WTC11 (cell line): ENCODE results near the gene OMG. TPM values are rescaled to one million over a fixed set of nuclear protein-coding genes. Genes with fewer than 3 reads are reported as not detected.

Source experiments
- ATAC-seq: fragments of 200-7000 bp; cut with Tn5 transposase; 2 replicates; pipeline ENCODE4 v1.10.0; 2021; ENCODE audit warnings: mild to moderate bottlenecking, moderate library complexity
- CTCF ChIA-PET: fragments of 300-600 bp; sonication (Branson Sonifier 250); formaldehyde crosslinking; loops from one replicate; lab custom pipeline; 2021; ENCODE audit warnings: antibody characterized with exemption; lab: Charles Lee
- POLR2A ChIA-PET: fragments of 350-600 bp; sonication (Branson Sonifier 250); formaldehyde crosslinking; loops from one replicate; lab custom pipeline; 2021; ENCODE audit warnings: antibody characterized with exemption; lab: Charles Lee
- DNase-seq: peaks from one replicate; pipeline ENCODE4 v3.0.0; 2021; ENCODE audit warnings: low spot score
- H3K27ac Mint-ChIP-seq: 2 replicates; pipeline ENCODE4 v1.8.0; 2021; ENCODE audit warnings: mixed read lengths
- H3K27me3 Mint-ChIP-seq: 2 replicates; pipeline ENCODE4 v1.8.0; 2021; ENCODE audit warnings: low read depth, mild to moderate bottlenecking, moderate library complexity, mixed read lengths
- H3K36me3 Mint-ChIP-seq: 2 replicates; pipeline ENCODE4 v1.8.0; 2021; ENCODE audit warnings: mixed read lengths
- H3K4me1 Mint-ChIP-seq: 2 replicates; pipeline ENCODE4 v1.8.0; 2022; ENCODE audit warnings: mixed read lengths
- H3K4me3 Mint-ChIP-seq: 2 replicates; pipeline ENCODE4 v1.8.0; 2021; ENCODE audit warnings: mild to moderate bottlenecking, moderate library complexity, mixed read lengths
- H3K9me3 Mint-ChIP-seq: 2 replicates; pipeline ENCODE4 v1.8.0; 2021; ENCODE audit warnings: mixed read lengths
- EMX1 ChIP-seq: fragments of 250-450 bp; sonication (Bioruptor Pico); IDR thresholded peaks from 2 replicates; pipeline ENCODE4 v1.8.0; 2021; ENCODE audit warnings: mild to moderate bottlenecking
- GABPB1 ChIP-seq: sonication (generic); formaldehyde crosslinking; IDR thresholded peaks from 2 replicates; pipeline ENCODE4 v1.8.1; 2023; ENCODE audit warnings: mild to moderate bottlenecking, missing genetic modification reagents
- NFATC4 ChIP-seq: fragments of 250-450 bp; sonication (Bioruptor Pico); IDR thresholded peaks from 2 replicates; pipeline ENCODE4 v1.9.0; 2021; ENCODE audit warnings: mild to moderate bottlenecking
- SMAD3 ChIP-seq: sonication (generic); formaldehyde crosslinking; IDR thresholded peaks from 2 replicates; pipeline ENCODE4 v1.8.0; 2022; ENCODE audit warnings: missing genetic modification reagents, mild to moderate bottlenecking, borderline replicate concordance
- SMAD4 ChIP-seq: sonication (generic); formaldehyde crosslinking; IDR thresholded peaks from 2 replicates; pipeline ENCODE4 v1.8.0; 2022; ENCODE audit warnings: mild to moderate bottlenecking, missing genetic modification reagents
- SOX15 ChIP-seq: fragments of 250-450 bp; sonication (Bioruptor Pico); IDR thresholded peaks from 2 replicates; pipeline ENCODE4 v1.9.0; 2021; ENCODE audit warnings: mild to moderate bottlenecking
- TP53 ChIP-seq: sonication (generic); formaldehyde crosslinking; IDR thresholded peaks from 2 replicates; pipeline ENCODE4 v1.8.1; 2023; ENCODE audit warnings: mild to moderate bottlenecking, missing genetic modification reagents
- ZNF219 ChIP-seq: sonication (generic); formaldehyde crosslinking; IDR thresholded peaks from 2 replicates; pipeline ENCODE4 v1.8.0; 2023; ENCODE audit warnings: missing genetic modification reagents, mild to moderate bottlenecking, borderline replicate concordance
- ZNF416 ChIP-seq: fragments of 250-450 bp; sonication (Bioruptor Pico); IDR thresholded peaks from 2 replicates; pipeline ENCODE4 v1.9.0; 2021; ENCODE audit warnings: mild to moderate bottlenecking, inconsistent platforms
- total RNA-seq: library from RNA; stranded (reverse); gene quantifications from 3 replicates; pipeline ENCODE4 v1.2.3, GENCODE V29; 2021
- TF ChIP-seq, protein P1 (sequence below): sonication (generic); formaldehyde crosslinking; IDR thresholded peaks from 2 replicates; pipeline ENCODE4 v1.8.1; 2022; ENCODE audit warnings: low read depth, mild to moderate bottlenecking, moderate library complexity, missing genetic modification reagents, borderline replicate concordance
- TF ChIP-seq, protein P2 (sequence below): fragments of 250-450 bp; sonication (Bioruptor Pico); conservative IDR thresholded peaks from 2 replicates; pipeline ENCODE4 v1.9.0; 2021; ENCODE audit warnings: mild to moderate bottlenecking
- TF ChIP-seq, protein P3 (sequence below): fragments of 250-450 bp; sonication (Bioruptor Pico); IDR thresholded peaks from 2 replicates; pipeline ENCODE4 v2.1.2; 2022; ENCODE audit warnings: mild to moderate bottlenecking, moderate library complexity
- TF ChIP-seq, protein P4 (sequence below): sonication (generic); formaldehyde crosslinking; IDR thresholded peaks from 2 replicates; pipeline ENCODE4 v1.8.1; 2022; ENCODE audit warnings: missing genetic modification reagents, borderline replicate concordance
- TF ChIP-seq, protein P5 (sequence below): sonication (generic); formaldehyde crosslinking; IDR thresholded peaks from 2 replicates; pipeline ENCODE4 v1.8.0; 2022; ENCODE audit warnings: mild to moderate bottlenecking, missing genetic modification reagents
- TF ChIP-seq, protein P6 (sequence below): sonication (generic); formaldehyde crosslinking; IDR thresholded peaks from 2 replicates; pipeline ENCODE4 v1.8.0; 2023; ENCODE audit warnings: missing genetic modification reagents, mild to moderate bottlenecking, borderline replicate concordance
- TF ChIP-seq, protein P7 (sequence below): fragments of 250-450 bp; sonication (Bioruptor Pico); IDR thresholded peaks from 2 replicates; pipeline ENCODE4 v1.9.0; 2021; ENCODE audit warnings: mild to moderate bottlenecking
- TF ChIP-seq, protein P8 (sequence below): sonication (generic); formaldehyde crosslinking; IDR thresholded peaks from 2 replicates; pipeline ENCODE4 v1.8.0; 2022; ENCODE audit warnings: mild to moderate bottlenecking, missing genetic modification reagents

Gene OMG
- total RNA-seq, 1 experiment from 2014 or later, result not detected

DNA sequence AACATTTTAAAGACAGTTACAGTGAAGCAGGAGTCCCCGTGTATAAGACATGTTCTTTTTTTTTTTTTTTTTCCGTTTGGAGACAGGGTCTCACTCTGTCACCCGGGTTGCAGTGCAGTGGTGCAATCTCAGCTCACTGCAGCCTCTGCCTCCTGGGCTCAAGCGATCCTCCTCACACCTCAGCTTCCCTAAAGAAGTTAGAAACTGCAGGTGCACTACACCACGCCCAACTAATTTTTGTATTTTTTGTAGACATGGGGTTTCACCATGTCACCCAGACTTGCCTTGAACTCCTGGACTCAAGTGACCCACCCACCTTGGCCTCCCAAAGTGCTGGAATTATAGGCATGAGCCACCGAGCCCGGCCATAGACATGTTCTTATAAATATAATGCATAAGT, 13.8 kb upstream of the OMG start:
- Mint-ChIP-seq H3K4me1 (peaks cover 8% of the 10 kb centered on the region), H3K27ac (no peak overlapping the region), H3K27me3 (no peaks in the 10 kb centered on the region), H3K9me3 (no peaks in the 10 kb centered on the region)
- DNase-seq, result no peak
- ATAC-seq, result no peak
- POLR2A ChIA-PET, result no interaction called here
- TF ChIP-seq, protein P1, sequence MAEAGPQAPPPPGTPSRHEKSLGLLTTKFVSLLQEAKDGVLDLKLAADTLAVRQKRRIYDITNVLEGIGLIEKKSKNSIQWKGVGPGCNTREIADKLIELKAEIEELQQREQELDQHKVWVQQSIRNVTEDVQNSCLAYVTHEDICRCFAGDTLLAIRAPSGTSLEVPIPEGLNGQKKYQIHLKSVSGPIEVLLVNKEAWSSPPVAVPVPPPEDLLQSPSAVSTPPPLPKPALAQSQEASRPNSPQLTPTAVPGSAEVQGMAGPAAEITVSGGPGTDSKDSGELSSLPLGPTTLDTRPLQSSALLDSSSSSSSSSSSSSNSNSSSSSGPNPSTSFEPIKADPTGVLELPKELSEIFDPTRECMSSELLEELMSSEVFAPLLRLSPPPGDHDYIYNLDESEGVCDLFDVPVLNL (CRISPR knock-in tag), result no peak
- TF ChIP-seq EMX1 (CRISPR knock-in tag) (no peak), SMAD3 (CRISPR knock-in tag) (no peak)
- TF ChIP-seq, protein P2, sequence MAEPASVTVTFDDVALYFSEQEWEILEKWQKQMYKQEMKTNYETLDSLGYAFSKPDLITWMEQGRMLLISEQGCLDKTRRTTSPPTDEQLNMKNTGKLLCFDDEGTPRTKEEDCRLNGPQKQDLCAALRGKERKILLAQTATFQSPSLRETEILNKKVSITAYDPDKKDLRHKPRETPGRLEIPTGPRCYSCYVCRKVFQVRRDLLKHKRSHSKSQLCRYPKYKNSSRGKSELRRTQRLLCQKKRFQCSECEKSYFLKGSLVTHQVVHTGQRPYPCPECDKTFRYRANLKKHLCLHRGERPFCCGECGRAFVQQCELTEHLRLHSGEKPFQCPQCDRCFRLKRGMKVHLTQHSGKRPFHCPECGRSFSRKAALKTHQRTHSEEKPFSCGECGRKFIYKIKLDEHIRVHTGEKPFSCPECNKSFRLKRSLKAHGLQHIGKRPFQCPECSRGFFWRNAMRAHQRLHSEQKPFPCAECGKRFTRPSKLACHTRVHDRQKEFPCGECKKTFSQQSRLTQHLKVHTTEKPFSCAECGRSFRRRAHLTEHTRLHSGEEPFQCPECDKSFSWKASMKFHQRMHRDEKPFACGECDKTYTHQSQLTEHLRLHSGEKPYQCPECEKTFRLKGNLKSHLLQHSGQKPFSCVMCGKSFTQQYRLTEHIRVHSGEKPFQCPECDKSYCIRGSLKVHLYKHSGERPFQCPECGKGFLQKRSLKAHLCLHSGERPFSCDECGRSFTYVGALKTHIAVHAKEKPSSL (CRISPR knock-in tag), result no peak
- TF ChIP-seq, protein P3, sequence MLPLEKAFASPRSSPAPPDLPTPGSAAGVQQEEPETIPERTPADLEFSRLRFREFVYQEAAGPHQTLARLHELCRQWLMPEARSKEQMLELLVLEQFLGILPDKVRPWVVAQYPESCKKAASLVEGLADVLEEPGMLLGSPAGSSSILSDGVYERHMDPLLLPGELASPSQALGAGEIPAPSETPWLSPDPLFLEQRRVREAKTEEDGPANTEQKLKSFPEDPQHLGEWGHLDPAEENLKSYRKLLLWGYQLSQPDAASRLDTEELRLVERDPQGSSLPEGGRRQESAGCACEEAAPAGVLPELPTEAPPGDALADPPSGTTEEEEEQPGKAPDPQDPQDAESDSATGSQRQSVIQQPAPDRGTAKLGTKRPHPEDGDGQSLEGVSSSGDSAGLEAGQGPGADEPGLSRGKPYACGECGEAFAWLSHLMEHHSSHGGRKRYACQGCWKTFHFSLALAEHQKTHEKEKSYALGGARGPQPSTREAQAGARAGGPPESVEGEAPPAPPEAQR (CRISPR knock-in tag), result no peak
- TF ChIP-seq, protein P4, sequence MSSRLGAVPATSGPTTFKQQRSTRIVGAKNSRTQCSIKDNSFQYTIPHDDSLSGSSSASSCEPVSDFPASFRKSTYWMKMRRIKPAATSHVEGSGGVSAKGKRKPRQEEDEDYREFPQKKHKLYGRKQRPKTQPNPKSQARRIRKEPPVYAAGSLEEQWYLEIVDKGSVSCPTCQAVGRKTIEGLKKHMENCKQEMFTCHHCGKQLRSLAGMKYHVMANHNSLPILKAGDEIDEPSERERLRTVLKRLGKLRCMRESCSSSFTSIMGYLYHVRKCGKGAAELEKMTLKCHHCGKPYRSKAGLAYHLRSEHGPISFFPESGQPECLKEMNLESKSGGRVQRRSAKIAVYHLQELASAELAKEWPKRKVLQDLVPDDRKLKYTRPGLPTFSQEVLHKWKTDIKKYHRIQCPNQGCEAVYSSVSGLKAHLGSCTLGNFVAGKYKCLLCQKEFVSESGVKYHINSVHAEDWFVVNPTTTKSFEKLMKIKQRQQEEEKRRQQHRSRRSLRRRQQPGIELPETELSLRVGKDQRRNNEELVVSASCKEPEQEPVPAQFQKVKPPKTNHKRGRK, result no peak
- TF ChIP-seq, all 79 proteins: peak for 0
- no peak overlapping the region for H3K4me3 Mint-ChIP-seq
- H3K36me3 Mint-ChIP-seq, result no peaks in the 10 kb centered on the region
- CTCF ChIA-PET, result no interaction called here

DNA sequence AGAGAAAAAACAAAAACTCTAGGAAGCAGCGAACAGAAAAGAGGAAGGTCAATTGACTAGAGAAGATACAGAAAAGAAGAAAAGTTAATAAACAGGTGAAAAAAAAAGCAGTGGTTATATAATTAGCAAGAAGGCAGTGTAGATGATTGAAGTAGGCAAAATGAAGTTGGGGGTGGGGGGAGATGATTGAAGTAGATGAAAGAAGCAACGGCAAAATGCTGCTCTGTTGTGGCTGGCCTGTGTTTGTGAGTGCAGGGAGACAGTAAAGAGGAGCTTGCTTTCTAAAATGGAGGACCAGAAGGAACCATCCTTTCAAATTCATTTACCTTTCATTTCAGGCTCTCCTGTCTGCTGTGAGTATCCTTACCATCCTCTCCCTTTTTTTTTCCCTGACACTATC, 13.2 kb upstream of the OMG start:
- no peaks in the 10 kb centered on the region for H3K36me3 Mint-ChIP-seq
- no peaks in the 10 kb centered on the region for H3K27me3 Mint-ChIP-seq
- DNase-seq, result no peak
- ChIA-PET CTCF (no interaction called here), POLR2A (no interaction called here)
- H3K27ac Mint-ChIP-seq, result peak overlapping the region; percentile 18; the same call in 1 of the 2 replicates
- H3K4me1 Mint-ChIP-seq, result peaks cover 8% of the 10 kb centered on the region
- no peaks in the 10 kb centered on the region for H3K9me3 Mint-ChIP-seq
- ATAC-seq, result no peak
- H3K4me3 Mint-ChIP-seq, result no peak overlapping the region
- TF ChIP-seq NFATC4 (CRISPR knock-in tag), result no peak

DNA sequence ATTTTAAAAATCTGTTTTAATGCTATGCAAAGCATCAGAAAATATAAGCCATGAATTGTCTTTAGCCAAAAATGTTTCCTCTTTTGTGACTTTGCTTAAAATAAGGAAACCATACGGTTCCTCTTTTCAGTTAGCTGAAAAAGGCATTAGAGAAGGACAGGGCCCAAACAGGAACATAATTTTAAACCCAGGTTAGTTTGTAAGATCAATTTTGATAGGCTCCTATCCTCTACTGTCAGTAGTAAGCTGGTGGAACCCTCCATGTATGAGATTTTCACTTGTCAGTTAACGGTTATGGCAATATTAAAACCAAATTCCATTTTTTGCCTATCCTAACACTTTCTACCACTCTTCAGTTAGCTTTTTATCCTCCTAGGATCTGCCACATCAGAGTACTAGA, 12.5 kb upstream of the OMG start:
- Mint-ChIP-seq H3K27me3 (no peaks in the 10 kb centered on the region), H3K4me3 (no peak overlapping the region), H3K27ac (no peak overlapping the region), H3K9me3 (no peaks in the 10 kb centered on the region), H3K4me1 (peaks cover 8% of the 10 kb centered on the region), H3K36me3 (no peaks in the 10 kb centered on the region)
- ChIA-PET POLR2A (no interaction called here), CTCF (no interaction called here)
- no peak for DNase-seq
- ATAC-seq, result no peak
- TF ChIP-seq GABPB1 (CRISPR knock-in tag) (no peak), ZNF219 (CRISPR knock-in tag) (no peak), SOX15 (CRISPR knock-in tag) (no peak), EMX1 (CRISPR knock-in tag) (no peak), TP53 (CRISPR knock-in tag) (no peak), ZNF416 (no peak), SMAD4 (CRISPR knock-in tag) (no peak)
- TF ChIP-seq, protein P5, sequence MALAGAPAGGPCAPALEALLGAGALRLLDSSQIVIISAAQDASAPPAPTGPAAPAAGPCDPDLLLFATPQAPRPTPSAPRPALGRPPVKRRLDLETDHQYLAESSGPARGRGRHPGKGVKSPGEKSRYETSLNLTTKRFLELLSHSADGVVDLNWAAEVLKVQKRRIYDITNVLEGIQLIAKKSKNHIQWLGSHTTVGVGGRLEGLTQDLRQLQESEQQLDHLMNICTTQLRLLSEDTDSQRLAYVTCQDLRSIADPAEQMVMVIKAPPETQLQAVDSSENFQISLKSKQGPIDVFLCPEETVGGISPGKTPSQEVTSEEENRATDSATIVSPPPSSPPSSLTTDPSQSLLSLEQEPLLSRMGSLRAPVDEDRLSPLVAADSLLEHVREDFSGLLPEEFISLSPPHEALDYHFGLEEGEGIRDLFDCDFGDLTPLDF (CRISPR knock-in tag), result no peak
- TF ChIP-seq, protein P6, sequence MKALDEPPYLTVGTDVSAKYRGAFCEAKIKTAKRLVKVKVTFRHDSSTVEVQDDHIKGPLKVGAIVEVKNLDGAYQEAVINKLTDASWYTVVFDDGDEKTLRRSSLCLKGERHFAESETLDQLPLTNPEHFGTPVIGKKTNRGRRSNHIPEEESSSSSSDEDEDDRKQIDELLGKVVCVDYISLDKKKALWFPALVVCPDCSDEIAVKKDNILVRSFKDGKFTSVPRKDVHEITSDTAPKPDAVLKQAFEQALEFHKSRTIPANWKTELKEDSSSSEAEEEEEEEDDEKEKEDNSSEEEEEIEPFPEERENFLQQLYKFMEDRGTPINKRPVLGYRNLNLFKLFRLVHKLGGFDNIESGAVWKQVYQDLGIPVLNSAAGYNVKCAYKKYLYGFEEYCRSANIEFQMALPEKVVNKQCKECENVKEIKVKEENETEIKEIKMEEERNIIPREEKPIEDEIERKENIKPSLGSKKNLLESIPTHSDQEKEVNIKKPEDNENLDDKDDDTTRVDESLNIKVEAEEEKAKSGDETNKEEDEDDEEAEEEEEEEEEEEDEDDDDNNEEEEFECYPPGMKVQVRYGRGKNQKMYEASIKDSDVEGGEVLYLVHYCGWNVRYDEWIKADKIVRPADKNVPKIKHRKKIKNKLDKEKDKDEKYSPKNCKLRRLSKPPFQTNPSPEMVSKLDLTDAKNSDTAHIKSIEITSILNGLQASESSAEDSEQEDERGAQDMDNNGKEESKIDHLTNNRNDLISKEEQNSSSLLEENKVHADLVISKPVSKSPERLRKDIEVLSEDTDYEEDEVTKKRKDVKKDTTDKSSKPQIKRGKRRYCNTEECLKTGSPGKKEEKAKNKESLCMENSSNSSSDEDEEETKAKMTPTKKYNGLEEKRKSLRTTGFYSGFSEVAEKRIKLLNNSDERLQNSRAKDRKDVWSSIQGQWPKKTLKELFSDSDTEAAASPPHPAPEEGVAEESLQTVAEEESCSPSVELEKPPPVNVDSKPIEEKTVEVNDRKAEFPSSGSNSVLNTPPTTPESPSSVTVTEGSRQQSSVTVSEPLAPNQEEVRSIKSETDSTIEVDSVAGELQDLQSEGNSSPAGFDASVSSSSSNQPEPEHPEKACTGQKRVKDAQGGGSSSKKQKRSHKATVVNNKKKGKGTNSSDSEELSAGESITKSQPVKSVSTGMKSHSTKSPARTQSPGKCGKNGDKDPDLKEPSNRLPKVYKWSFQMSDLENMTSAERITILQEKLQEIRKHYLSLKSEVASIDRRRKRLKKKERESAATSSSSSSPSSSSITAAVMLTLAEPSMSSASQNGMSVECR (CRISPR knock-in tag), result no peak
- TF ChIP-seq, protein P7, sequence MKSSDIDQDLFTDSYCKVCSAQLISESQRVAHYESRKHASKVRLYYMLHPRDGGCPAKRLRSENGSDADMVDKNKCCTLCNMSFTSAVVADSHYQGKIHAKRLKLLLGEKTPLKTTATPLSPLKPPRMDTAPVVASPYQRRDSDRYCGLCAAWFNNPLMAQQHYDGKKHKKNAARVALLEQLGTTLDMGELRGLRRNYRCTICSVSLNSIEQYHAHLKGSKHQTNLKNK (CRISPR knock-in tag), result no peak
- TF ChIP-seq, protein P8, sequence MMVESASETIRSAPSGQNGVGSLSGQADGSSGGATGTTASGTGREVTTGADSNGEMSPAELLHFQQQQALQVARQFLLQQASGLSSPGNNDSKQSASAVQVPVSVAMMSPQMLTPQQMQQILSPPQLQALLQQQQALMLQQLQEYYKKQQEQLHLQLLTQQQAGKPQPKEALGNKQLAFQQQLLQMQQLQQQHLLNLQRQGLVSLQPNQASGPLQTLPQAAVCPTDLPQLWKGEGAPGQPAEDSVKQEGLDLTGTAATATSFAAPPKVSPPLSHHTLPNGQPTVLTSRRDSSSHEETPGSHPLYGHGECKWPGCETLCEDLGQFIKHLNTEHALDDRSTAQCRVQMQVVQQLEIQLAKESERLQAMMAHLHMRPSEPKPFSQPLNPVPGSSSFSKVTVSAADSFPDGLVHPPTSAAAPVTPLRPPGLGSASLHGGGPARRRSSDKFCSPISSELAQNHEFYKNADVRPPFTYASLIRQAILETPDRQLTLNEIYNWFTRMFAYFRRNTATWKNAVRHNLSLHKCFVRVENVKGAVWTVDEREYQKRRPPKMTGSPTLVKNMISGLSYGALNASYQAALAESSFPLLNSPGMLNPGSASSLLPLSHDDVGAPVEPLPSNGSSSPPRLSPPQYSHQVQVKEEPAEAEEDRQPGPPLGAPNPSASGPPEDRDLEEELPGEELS, result no peak
